Psoas muscle (tissue), 8 donors: ENCODE measurements around the gene MSH4. TPM values are rescaled to one million over a fixed set of nuclear protein-coding genes. Genes with fewer than 3 reads are reported as not detected.
"Not testable (repeated sequence)": the region's sequence is repeated elsewhere in the genome, so short reads cannot be mapped to it uniquely, and the experiment has no call there.

ENCODE experiments used
- ATAC-seq, 4 donors: fragments of 200-7000 bp; cut with Tn5 transposase; one replicate each; pipeline ENCODE4 v1.9.1; 2020; ENCODE audit warnings: moderate library complexity in 3 of 4, mild to moderate bottlenecking in 2 of 4
- DNase-seq, 2 donors: peaks; one replicate each; pipeline ENCODE4 v3.0.0-alpha.2; 2020
- H3K27ac ChIP-seq: fragments of 200-600 bp; one replicate; pipeline ENCODE4 v1.8.0; 2022
- H3K27me3 ChIP-seq, 3 donors: fragments of 200-600 bp in 1 of 3; one replicate each; pipeline versions ENCODE4 v1.6.1 to v1.8.0; 2013 to 2022; ENCODE audit warnings: low read length in 2 of 3, mild to moderate bottlenecking in 2 of 3, moderate library complexity in 1 of 3; ENCODE audit not compliant: insufficient read depth in 3 of 3
- H3K36me3 ChIP-seq, 2 donors: fragments of 200-600 bp in 1 of 2; one replicate each; pipeline versions ENCODE4 v1.6.1 to v1.8.0; 2013 to 2022; ENCODE audit warnings: low read depth in 1 of 2, mild to moderate bottlenecking in 1 of 2, moderate library complexity in 1 of 2; ENCODE audit not compliant: insufficient read depth in 1 of 2
- H3K4me1 ChIP-seq: fragments of 200-600 bp; one replicate; pipeline ENCODE4 v1.8.0; 2022
- H3K4me3 ChIP-seq: fragments of 200-600 bp; one replicate; pipeline ENCODE4 v1.8.0; 2022; ENCODE audit warnings: mild to moderate bottlenecking
- H3K9me3 ChIP-seq: fragments of 200-600 bp; one replicate; pipeline ENCODE4 v1.8.0; 2022
- WGBS, 3 donors: extraction: QIAGEN DNeasy Blood & Tissue Kit; methylation state at CpG; one replicate each; pipeline versions ENCODE4 v1.1.6 to v1.1.7; 2013; 5-methylcytosine and 5-hydroxymethylcytosine counted together
- intact Hi-C, 2 donors: fragments of 100-400 bp; cut with DNase I; formaldehyde crosslinking; loops; one replicate each; pipeline versions ENCODE4 v1.11.0 to v1.14.2; 2022
- long read RNA-seq, 2 donors: library from polyadenylated mRNA; unstranded; transcript quantifications; one replicate each; pipeline ENCODE4 v2.0.0, GENCODE V29; 2021
- polyA plus RNA-seq, 3 donors: library from polyadenylated mRNA; stranded (reverse); fragments of 200-250 nt; gene quantifications; one replicate each; pipeline ENCODE4 v1.2.3, GENCODE V29; 2013
- total RNA-seq, 4 donors: library from RNA; stranded (reverse); fragmentation: NEBNext Ultra II Directional in 2 of 4; extraction: Animal tissue kit (Norgen Biotek cat#: 25700) in 2 of 4; gene quantifications; one replicate each; pipeline versions ENCODE4 v1.2.1 to v1.2.4, GENCODE V29; 2021 to 2023
- TF ChIP-seq, protein P1 (sequence below): fragments of 200-600 bp; IDR thresholded peaks from one replicate; pipeline ENCODE4 v1.8.0; 2022; ENCODE audit warnings: antibody characterized with exemption
- donor health status: healthy with polysubstance abuse.
- donor health status: DM: no; HTN: no; CAD: no; lungs with moderate emphysema.
- donor health status: Bipolar disorder and iron deficiency.
- donor health status: healthy.
- donor health status: DM: yes; HTN: yes; CAD: no.
- donor health status: DM: no; HTN: no; CAD: no.
- donor health status: DM: no; HTN: no; CAD: no.
- donor health status: DM: yes; HTN: yes; CAD: no.

Gene MSH4
- total RNA-seq (1 to 10 TPM in 1 of 4 donors, under 1 TPM in 3; 0.74 to 1.0 (median 0.82) TPM), polyA plus RNA-seq (under 1 TPM; 0.11 to 0.74 (median 0.26) TPM)
- long read RNA-seq, donor 1 = 0 reads
- long read RNA-seq, donor 2 = 0 reads

DNA sequence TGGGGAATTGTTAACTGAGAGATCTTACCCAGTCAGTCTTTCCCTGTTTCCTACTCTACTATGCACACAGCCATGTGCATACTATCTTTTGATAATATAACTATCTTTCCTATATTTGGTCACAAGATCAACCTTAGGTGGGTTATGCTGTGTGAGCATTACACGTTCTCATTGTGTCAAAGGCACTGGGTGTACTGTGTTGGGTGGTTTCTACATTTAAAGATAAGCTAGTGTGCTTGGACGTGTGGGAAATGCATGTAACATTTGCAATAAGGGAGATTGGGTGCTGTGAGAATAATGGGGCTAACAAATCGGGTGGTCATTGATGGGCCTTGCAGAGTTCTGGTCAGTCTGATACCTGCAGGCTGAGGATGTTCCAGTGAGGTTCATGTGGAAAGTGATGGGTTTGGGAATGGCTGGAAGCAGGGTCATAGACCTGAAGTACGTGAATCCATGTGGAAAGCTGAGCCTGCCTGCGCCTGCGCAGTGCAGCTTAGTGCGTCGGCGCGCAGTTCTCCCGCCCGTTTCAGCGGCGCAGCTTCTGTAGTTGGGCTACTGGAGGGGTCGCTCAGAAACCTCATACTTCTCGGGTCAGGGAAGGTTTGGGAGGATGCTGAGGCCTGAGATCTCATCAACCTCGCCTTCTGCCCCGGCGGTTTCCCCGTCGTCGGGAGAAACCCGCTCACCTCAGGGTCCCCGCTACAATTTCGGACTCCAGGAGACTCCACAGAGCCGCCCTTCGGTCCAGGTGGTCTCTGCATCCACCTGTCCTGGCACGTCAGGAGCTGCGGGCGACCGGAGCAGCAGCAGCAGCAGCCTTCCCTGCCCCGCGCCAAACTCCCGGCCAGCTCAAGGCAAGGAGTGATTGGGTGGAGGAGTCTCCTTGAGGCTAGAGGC is at the start of gene MSH4:
Gene MSH4 (plus strand): TSS at position 507 of the 897 bp plus-strand sequence. CDS start 104 bp downstream, at position 611.
- TF ChIP-seq, protein P1, sequence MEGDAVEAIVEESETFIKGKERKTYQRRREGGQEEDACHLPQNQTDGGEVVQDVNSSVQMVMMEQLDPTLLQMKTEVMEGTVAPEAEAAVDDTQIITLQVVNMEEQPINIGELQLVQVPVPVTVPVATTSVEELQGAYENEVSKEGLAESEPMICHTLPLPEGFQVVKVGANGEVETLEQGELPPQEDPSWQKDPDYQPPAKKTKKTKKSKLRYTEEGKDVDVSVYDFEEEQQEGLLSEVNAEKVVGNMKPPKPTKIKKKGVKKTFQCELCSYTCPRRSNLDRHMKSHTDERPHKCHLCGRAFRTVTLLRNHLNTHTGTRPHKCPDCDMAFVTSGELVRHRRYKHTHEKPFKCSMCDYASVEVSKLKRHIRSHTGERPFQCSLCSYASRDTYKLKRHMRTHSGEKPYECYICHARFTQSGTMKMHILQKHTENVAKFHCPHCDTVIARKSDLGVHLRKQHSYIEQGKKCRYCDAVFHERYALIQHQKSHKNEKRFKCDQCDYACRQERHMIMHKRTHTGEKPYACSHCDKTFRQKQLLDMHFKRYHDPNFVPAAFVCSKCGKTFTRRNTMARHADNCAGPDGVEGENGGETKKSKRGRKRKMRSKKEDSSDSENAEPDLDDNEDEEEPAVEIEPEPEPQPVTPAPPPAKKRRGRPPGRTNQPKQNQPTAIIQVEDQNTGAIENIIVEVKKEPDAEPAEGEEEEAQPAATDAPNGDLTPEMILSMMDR = no peak
- Histone ChIP-seq H3K4me1 (no peaks in the 10 kb centered on the region), H3K36me3 (peaks cover 27 to 91% of the 10 kb centered on the region in 2 donors), H3K4me3 (no peak within 1 kb of the TSS), H3K27ac (no peak within 1 kb of the TSS), H3K27me3 (no peaks in the 10 kb centered on the region), H3K9me3 (no peaks in the 10 kb centered on the region)
- intact Hi-C loops = no loop called here
- peak; percentile 21 to 38 (median 36) for ATAC-seq
- WGBS, 3 donors = 80 to 94% (median 90%) methylated on average over 34 of the region's 34 CpGs
- peak in 1 of 2 donors; percentile 16 for DNase-seq

DNA sequence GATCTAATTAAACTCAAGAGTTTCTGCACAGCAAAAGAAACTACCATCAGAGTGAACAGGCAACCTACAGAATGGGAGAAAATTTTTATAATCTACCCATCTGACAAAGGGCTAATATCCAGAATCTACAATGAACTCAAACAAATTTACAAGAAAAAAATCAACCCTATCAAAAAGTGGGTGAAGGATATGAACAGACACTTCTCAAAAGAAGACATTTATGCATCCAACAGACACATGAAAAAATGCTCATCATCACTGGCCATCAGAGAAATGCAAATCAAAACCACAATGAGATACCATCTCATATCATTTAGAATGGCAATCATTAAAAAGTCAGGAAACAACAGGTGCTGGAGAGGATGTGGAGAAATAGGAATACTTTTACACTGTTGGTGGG is 39.5 kb upstream of the MSH4 start:
- intact Hi-C loops, ATAC-seq, DNase-seq, H3K27ac ChIP-seq, H3K4me1 ChIP-seq, H3K9me3 ChIP-seq, H3K27me3 ChIP-seq, H3K4me3 ChIP-seq: not testable (repeated sequence)
- H3K36me3 ChIP-seq = peaks cover 2 to 63% of the 10 kb centered on the region in 2 donors

DNA sequence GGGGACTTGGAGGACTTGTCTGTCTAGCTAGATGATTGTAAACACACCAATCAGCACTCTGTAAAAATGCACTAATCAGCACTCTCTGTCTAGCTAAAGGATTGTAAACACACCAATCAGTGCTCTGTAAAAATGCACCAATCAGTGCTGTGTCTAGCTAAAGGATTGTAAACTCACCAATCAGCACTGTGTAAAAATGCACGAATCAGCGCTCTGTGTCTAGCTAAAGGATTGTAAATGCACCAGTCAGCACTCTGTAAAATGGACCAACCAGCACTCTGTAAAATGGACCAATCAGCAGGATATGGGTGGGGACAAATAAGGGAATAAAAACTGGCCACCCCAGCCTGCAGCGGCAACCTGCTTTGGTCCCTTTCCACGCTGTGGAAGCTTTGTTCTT is 38.1 kb upstream of the MSH4 start:
- peaks cover 2 to 56% of the 10 kb centered on the region in 2 donors for H3K36me3 ChIP-seq
- ATAC-seq, DNase-seq, H3K4me1 ChIP-seq, H3K9me3 ChIP-seq, intact Hi-C loops, H3K4me3 ChIP-seq, H3K27ac ChIP-seq, H3K27me3 ChIP-seq: not testable (repeated sequence)
- 83 to 99% (median 99%) methylated on average over 4 of the region's 4 CpGs for WGBS, 3 donors

DNA sequence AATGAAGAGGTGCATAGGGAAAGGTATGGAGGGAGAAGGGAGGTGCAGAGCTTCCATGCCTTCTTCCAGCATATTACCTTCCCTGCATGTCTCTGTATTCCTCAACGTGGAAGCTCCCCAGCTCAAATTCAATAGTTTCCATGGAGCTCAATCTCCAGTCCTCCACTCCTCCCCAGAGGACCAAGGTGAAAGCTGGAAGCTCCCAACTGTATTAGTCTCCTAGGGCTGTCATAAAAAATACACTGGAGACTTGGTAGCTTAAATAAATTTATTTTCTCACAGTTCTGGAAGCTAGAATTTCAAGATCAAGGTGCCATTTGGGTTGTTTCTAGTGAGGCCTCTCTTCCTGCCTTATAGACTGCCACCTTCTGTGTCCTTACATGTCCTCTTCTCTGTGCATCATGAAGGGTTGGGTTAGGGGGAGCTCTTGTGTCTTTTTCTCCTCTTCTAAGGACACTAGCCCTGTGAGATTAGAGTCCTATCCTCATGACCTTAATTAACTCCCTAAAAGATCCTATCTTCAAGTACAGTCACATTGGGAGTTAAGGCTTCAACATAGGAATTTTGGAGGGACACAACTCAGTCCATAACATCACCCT is 32.5 kb upstream of the MSH4 start:
- intact Hi-C loops = no loop called here
- Histone ChIP-seq H3K27me3 (no peaks in the 10 kb centered on the region), H3K27ac (no peak overlapping the region), H3K36me3 (peaks cover 0 to 24% of the 10 kb centered on the region in 2 donors), H3K4me1 (no peaks in the 10 kb centered on the region), H3K4me3 (no peak overlapping the region), H3K9me3 (no peaks in the 10 kb centered on the region)
- DNase-seq = no peak
- 68 to 75% (median 71%) methylated on average over 1 of the region's 1 CpG for WGBS, 3 donors
- no peak for ATAC-seq
- TF ChIP-seq, protein P1 = no peak

DNA sequence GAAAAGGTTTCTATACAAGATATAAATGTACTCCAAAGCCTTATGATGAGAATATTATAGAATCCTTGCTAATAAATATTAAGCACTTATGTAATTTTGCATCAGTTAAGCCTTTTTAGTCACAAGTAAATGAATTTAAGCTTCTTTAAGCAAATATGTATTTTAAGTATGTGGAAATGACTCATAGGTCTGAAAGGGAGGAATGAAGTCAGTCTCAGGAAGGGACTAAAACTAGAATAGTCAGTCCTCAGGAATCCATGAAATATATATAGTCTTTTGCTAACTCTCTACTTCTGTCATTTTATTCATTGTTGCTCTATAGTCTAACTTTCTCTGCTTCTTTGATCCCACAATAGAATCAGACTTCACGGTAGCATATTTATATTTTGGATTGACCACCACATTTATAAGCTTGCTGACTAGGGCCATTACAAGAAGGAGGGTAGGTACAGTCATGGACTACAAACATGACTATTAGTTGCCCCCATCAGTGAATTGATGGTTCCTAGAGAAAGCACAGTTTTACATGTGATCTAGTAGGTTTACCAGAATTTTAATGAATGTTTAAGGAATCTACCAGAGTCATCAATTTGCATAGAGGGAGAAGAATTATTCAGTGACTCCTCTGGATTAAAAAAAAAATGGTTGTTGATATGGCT is 30.9 kb upstream of the MSH4 start:
- no peak for DNase-seq
- peaks cover 0 to 22% of the 10 kb centered on the region in 2 donors for H3K36me3 ChIP-seq
- no peaks in the 10 kb centered on the region for H3K4me1 ChIP-seq
- peak overlapping the region; percentile 42 for H3K27ac ChIP-seq
- no peaks in the 10 kb centered on the region for H3K9me3 ChIP-seq
- TF ChIP-seq, protein P1 = no peak
- no peak overlapping the region for H3K4me3 ChIP-seq
- no peaks in the 10 kb centered on the region for H3K27me3 ChIP-seq
- peak; percentile 38 to 84 (median 54) for ATAC-seq
- intact Hi-C loops = no loop called here
- 86 to 92% (median 88%) methylated on average over 1 of the region's 1 CpG for WGBS, 3 donors
